GM12872 (cell line): ENCODE measurements around the gene NOX5.

ENCODE experiments used
- TF ChIP-seq, protein P1 (sequence below): IDR thresholded peaks from 3 replicates; pipeline ENCODE4 v1.5.1; 2011; ENCODE audit warnings: low read depth, mild to moderate bottlenecking, low read length, moderate library complexity; ENCODE audit not compliant: insufficient read depth

NOX5 gene

DNA sequence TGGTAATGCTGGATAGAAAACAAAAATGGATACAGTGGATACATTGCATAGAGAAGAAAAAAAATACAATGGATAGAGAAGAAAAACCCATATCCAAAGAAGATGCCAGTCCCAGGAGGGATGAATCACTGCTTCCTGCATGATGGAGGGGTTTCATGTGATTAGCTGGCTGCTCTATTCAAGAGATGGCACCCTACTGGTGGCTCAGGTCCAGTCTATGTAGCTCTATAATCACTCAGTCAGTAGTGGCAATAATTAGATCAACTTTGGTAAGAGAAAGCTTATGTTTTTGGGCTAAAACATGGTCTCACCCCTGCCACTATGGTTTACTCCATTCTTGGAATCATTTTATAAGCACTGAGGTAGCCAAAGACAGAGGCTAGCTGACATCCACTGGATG lies 33.7 kb upstream of the NOX5 start:
- TF ChIP-seq, protein P1, sequence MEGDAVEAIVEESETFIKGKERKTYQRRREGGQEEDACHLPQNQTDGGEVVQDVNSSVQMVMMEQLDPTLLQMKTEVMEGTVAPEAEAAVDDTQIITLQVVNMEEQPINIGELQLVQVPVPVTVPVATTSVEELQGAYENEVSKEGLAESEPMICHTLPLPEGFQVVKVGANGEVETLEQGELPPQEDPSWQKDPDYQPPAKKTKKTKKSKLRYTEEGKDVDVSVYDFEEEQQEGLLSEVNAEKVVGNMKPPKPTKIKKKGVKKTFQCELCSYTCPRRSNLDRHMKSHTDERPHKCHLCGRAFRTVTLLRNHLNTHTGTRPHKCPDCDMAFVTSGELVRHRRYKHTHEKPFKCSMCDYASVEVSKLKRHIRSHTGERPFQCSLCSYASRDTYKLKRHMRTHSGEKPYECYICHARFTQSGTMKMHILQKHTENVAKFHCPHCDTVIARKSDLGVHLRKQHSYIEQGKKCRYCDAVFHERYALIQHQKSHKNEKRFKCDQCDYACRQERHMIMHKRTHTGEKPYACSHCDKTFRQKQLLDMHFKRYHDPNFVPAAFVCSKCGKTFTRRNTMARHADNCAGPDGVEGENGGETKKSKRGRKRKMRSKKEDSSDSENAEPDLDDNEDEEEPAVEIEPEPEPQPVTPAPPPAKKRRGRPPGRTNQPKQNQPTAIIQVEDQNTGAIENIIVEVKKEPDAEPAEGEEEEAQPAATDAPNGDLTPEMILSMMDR: no peak

DNA sequence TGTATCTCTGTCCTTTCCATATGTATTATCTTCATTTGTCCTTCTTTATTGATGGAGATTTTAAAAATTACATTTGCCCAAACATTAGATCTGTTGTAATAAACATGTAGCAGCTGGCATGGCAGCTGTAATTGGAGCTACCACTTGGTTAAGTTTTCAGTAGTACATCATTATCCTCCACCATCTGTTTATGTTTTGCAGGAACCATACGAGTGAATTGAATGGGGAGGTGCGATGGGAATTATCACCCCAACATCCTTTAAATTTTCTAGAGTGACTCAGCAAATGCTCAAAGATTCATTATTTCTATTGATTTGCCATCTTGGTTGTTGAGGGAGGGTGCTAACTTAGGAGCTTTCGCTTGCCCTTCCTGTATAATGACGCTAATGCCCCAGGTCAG lies 32.6 kb upstream of the NOX5 start:
- TF ChIP-seq, protein P1: no peak

DNA sequence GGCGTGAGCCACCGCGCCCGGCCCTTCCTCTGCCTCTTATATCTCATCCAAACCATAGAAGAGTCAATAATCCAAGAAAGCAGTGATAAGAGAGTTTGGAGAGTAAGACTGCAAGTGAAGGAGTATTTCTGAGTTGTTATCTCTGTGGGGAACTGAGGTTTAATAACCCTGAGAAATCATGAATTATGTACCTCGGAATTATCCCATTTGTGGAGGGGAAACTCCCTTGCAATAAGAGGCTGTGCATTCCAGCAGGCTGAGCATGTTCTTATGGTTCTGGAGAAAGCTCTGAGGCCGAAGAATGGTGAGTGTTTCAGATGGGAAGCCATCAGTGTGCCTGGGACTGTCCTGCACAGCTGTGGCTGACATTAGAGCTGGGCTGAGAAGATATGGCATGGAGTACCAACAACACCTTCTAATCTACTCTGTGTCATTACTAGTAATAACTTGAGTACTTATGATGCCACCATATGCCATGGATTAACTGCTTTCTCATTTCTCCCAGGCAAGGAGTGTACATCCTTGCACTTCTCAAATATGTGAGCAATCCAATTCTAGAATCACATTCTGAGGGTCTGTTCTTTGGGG lies 31.4 kb upstream of the NOX5 start:
- TF ChIP-seq, protein P1: no peak

DNA sequence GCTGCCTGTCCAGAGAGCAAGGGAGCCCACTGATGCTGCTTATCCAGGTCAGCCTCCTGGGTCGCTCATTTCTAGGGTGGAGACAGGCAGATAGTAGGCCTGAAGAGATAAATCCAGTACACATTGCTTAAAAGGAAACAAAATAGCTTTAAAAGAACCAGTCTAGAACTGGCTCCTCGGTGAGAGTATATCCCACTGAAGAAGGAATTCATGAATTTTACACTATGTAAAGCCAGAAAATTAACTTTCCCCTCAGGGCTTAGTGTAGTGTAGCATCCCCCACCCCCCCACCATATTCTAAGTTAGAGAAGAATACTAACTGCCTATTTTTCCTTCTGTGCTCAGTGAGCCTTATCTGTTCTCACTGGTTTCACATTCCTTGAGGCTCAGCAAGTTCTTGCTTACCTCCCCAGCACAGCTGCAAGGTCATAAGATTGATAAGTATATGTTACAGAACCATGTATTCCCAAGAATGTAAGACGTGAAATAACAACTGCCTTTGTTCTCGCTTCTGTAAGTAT lies 30.5 kb upstream of the NOX5 start:
- TF ChIP-seq, protein P1: no peak

DNA sequence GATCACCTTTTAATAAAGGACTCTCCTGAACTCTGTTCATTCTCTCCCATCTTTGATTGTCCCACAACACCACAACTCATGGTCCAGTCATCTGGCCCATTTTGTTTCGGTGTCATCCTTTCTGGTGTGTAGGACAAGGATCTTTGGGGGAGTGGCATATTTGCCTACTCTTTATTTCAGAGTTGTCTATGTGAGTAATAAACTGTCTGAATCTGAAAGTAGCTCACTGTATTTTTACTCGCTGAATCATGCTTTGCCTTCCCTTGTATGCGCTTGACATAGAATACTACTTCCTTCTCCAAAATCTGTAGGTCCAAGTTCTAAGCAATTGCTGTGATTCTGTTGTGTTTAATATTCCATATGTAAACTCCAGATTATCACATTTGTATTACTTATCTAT lies 29.9 kb upstream of the NOX5 start:
- TF ChIP-seq, protein P1: no peak

DNA sequence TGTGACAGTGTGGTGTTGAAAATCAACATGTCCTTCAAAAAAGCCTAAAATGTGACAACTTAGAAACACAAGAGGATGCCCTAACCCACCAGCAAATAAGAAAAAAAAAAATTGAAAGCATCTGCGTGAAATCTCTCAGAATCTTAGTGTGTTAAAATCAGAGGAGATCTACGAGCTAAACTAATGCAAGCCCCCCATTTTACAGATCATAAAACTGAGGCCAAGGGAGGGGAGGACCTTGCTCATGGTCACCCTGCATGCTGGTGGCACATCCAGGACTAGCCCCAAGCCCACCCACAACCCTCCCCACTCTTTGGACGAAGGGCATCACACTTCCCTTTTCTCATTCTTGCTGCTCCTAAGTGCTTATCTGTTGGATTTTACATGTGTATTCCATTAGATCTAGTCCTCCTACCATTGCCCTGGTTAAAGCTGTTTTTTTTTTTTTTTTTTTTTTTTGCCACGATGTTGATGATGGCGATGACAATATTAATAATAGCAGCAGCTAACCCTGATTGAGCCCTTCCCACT lies 29.1 kb upstream of the NOX5 start:
- TF ChIP-seq, protein P1: no peak

DNA sequence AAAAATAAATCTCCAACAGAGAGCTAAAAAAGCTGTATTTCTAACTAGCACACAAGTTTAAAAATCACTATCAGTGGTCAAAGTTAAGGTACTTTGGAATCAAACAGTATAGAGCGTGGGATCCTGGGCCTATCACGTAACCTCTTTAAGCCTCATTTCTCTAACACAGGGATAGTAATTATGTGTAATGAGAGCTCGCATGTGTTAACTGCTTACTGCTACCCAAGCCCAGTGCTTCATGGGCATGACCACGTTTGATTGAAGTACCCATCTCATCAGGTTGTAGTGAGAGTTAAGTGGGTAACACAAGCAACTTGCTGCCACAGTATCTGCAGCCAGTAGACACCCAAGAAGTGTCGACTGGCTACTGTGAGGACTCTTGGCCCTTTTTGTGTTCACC lies 28.2 kb upstream of the NOX5 start:
- TF ChIP-seq, protein P1: no peak
